Measurements from ENCODE around the gene TMEM59.

Gene TMEM59

DNA sequence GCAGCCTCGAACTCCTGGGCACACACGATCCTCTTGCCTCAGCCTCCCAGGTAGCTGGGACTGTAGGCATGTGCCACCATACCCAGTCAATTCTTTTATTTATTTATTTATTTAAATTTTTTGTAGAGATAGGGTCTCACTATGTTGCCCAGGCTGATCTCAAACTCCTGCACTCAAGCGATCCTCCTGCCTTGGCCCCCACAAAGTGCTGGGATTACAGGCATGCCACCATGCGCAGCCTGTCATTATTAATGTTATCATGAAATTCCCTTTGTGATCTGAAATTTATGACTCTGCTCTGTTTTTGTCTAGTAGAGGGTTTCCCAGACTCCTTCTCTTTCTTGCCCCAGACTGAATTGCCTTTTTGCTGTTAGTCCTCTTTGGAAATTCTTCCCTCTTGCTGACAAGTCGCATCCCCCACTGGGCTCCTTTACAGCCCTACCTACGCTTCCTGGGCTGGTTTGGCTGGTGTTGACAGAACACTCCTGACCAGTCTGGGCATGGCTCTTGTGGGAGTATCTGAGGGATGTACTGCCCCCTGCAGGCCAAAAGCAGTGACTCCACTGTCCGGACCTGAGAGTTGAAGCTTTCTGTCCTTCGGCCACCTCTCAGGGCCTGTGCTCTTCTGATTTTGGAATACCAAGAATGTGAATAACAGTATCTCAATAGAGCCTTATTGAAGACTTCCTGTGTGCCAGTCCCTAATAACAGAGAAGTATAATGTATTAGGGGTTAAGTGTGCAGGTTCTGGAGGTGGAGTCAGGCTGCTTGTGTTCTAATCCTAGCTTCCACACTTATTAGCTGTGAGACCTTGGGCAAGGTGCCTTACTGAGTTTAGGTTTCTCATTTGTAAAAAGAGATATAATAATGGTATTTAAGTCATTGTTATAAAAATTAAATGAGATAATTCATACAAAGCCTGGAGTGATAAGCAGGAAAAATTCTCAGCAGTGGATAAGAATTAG is 28.6 kb upstream of the TMEM59 start:
- H3K27ac ChIP-seq (ENCODE audit: extremely low read depth, low read depth, low read length), result no peak overlapping the region

DNA sequence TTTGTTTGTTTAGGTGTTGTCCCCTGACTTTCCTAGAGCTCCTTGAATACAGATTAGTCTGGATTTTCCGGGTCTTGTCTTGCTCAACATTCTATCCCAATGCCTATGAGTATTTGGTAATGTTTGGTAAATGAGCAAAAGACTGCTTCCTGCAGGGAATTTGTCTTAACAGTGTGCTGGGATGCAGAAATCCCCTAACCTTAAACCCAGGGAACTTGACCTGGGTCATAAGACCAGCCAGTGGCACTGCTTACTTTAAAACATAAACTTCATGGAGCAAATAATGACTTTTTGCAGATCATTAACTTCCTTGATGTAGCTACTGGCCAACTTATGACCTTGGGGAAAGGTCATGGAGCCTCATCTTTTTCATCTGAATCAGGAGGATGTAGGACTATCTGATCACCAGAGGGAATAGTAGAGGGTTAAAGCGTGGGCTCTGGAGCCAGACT is 27.6 kb upstream of the TMEM59 start:
- Histone ChIP-seq H3K4me1 (ENCODE audit: control insufficient read depth, insufficient read depth, low read length) (no peaks in the 10 kb centered on the region), H3K27ac (ENCODE audit: extremely low read depth, low read depth, low read length) (no peak overlapping the region), H3K4me3 (ENCODE audit: low read depth, low read length) (no peak overlapping the region), H3K9me3 (ENCODE audit: control insufficient read depth, insufficient read depth, low read depth, low read length) (no peaks in the 10 kb centered on the region), H3K36me3 (ENCODE audit: control insufficient read depth in 2 of 2, insufficient read depth in 1 of 2, low read length in 2 of 2) (no peaks in the 10 kb centered on the region; a peak in 1 of 3 replicates)
- TF ChIP-seq ZNF785 (tag by site-specific recombination; IDR thresholded peaks at IDR 0.05), result no peak
- TF ChIP-seq ZNF433 (tag by site-specific recombination; IDR thresholded peaks at IDR 0.05; ENCODE audit: low read depth), result no peak
- no peak for TF ChIP-seq YY1 (tag by site-specific recombination; IDR thresholded peaks at IDR 0.05)
- TF ChIP-seq ZNF2 (tag by site-specific recombination; IDR thresholded peaks at IDR 0.05), result no peak
- ChIA-PET CTCF (interaction anchor here (0.6 to 3.3 kb wide), 10 partner anchors 9 to 220 kb away, joined by 3 to 21 read pairs (median 5); no protein-coding TSS in a partner anchor), POLR2A (no interaction called here)

More for the DNA sequence above, 28.6 kb upstream of the TMEM59 start:
- CTCF ChIA-PET, result interaction anchor here (0.5 to 3.3 kb wide), 42 partner anchors 8 to 892 kb away, joined by 3 to 21 read pairs (median 4); no protein-coding TSS in a partner anchor
- POLR2A ChIA-PET, result no interaction called here
- Histone ChIP-seq H3K9me3 (ENCODE audit: control insufficient read depth, insufficient read depth, low read depth, low read length) (no peaks in the 10 kb centered on the region), H3K36me3 (ENCODE audit: control insufficient read depth in 2 of 2, insufficient read depth in 1 of 2, low read length in 2 of 2) (no peaks in the 10 kb centered on the region), H3K4me3 (ENCODE audit: low read depth, low read length) (no peak overlapping the region), H3K4me1 (ENCODE audit: control insufficient read depth, insufficient read depth, low read length) (no peaks in the 10 kb centered on the region)
- TF ChIP-seq ZNF560 (tag by site-specific recombination; IDR thresholded peaks at IDR 0.05; ENCODE audit: borderline replicate concordance) (no peak), ZNF394 (tag by site-specific recombination; IDR thresholded peaks at IDR 0.05; ENCODE audit: borderline replicate concordance) (peak; percentile 41; the same call in 1 of the 2 replicates), ZNF175 (tag by site-specific recombination; IDR thresholded peaks at IDR 0.05) (no peak), EGR2 (tag by site-specific recombination; IDR thresholded peaks at IDR 0.05; ENCODE audit: low read depth) (peak; percentile 59), ZBTB17 (tag by site-specific recombination; IDR thresholded peaks at IDR 0.05) (0 out of 2 replicates have a peak, but pooled peaks have one; percentile 16), ZFP37 (tag by site-specific recombination; IDR thresholded peaks at IDR 0.05) (no peak), ZNF610 (tag by site-specific recombination; IDR thresholded peaks at IDR 0.05; ENCODE audit: borderline replicate concordance) (no peak), ZNF660 (tag by site-specific recombination; IDR thresholded peaks at IDR 0.05) (0 out of 2 replicates have a peak, but pooled peaks have one; percentile 61), ZNF121 (tag by site-specific recombination; IDR thresholded peaks at IDR 0.05) (peak; percentile 80), ZEB2 (tag by site-specific recombination; IDR thresholded peaks at IDR 0.05) (no peak), ZNF558 (tag by site-specific recombination; IDR thresholded peaks at IDR 0.05) (no peak), ZFHX2 (tag by site-specific recombination; conservative IDR thresholded peaks at IDR 0.05) (peak; percentile 59), ZSCAN16 (tag by site-specific recombination; IDR thresholded peaks at IDR 0.05) (peak; percentile 100), ZNF664 (tag by site-specific recombination; IDR thresholded peaks at IDR 0.05) (no peak), ZNF600 (tag by site-specific recombination; IDR thresholded peaks at IDR 0.05) (peak; percentile 99), ZNF248 (tag by site-specific recombination; IDR thresholded peaks at IDR 0.05) (no peak), ZSCAN30 (tag by site-specific recombination; IDR thresholded peaks at IDR 0.05) (peak; percentile 52; the same call in 1 of the 2 replicates), ZNF654 (tag by site-specific recombination; IDR thresholded peaks at IDR 0.05; ENCODE audit: low read depth) (peak; percentile 70), ZIC2 (tag by site-specific recombination; IDR thresholded peaks at IDR 0.05) (0 out of 2 replicates have a peak, but pooled peaks have one; percentile 15)
- TF ChIP-seq, protein P1, sequence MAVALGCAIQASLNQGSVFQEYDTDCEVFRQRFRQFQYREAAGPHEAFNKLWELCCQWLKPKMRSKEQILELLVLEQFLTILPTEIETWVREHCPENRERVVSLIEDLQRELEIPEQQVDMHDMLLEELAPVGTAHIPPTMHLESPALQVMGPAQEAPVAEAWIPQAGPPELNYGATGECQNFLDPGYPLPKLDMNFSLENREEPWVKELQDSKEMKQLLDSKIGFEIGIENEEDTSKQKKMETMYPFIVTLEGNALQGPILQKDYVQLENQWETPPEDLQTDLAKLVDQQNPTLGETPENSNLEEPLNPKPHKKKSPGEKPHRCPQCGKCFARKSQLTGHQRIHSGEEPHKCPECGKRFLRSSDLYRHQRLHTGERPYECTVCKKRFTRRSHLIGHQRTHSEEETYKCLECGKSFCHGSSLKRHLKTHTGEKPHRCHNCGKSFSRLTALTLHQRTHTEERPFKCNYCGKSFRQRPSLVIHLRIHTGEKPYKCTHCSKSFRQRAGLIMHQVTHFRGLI (tag by site-specific recombination; IDR thresholded peaks at IDR 0.05), result peak; percentile 78
- TF ChIP-seq, protein P2, sequence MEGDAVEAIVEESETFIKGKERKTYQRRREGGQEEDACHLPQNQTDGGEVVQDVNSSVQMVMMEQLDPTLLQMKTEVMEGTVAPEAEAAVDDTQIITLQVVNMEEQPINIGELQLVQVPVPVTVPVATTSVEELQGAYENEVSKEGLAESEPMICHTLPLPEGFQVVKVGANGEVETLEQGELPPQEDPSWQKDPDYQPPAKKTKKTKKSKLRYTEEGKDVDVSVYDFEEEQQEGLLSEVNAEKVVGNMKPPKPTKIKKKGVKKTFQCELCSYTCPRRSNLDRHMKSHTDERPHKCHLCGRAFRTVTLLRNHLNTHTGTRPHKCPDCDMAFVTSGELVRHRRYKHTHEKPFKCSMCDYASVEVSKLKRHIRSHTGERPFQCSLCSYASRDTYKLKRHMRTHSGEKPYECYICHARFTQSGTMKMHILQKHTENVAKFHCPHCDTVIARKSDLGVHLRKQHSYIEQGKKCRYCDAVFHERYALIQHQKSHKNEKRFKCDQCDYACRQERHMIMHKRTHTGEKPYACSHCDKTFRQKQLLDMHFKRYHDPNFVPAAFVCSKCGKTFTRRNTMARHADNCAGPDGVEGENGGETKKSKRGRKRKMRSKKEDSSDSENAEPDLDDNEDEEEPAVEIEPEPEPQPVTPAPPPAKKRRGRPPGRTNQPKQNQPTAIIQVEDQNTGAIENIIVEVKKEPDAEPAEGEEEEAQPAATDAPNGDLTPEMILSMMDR (tag by site-specific recombination; IDR thresholded peaks at IDR 0.05), result peak; percentile 41; the same call in 1 of the 2 replicates

Data from HEK293 (cell line).